CD14-positive monocyte (primary cell): ENCODE measurements around the gene PRR23E. TPM values are rescaled to one million over a fixed set of nuclear protein-coding genes. Genes with fewer than 3 reads are reported as not detected.

ENCODE experiments used
- DNase-seq, 3 donors: peaks; one replicate each; pipeline ENCODE4 v3.0.0-alpha.2; 2011 to 2022
- H2AFZ ChIP-seq: 2 replicates; pipeline ENCODE4 v1.6.0; 2012; ENCODE audit warnings: mild to moderate bottlenecking, low read depth, low read length, inconsistent platforms; ENCODE audit not compliant: insufficient read depth, poor library complexity, severe bottlenecking
- H3K27ac ChIP-seq, 2 donors: 1 replicate in 1 of 2; 2 replicates in 1 of 2; pipeline ENCODE4 v1.5.1; 2012 to 2013; ENCODE audit warnings: low read length in 2 of 2, control low read depth in 1 of 2, inconsistent platforms in 1 of 2, low read depth in 1 of 2, mild to moderate bottlenecking in 1 of 2
- H3K27me3 ChIP-seq, 2 donors: one replicate each; pipeline versions ENCODE4 v1.6.0 to v1.6.1; 2011 to 2013; ENCODE audit warnings: low read length in 2 of 2; ENCODE audit not compliant: control insufficient read depth in 2 of 2, insufficient read depth in 2 of 2
- H3K36me3 ChIP-seq, 2 donors: replicated peaks in 1 of 2; 1 replicate in 1 of 2; 2 replicates in 1 of 2; pipeline versions ENCODE4 v1.5.1 to v1.6.1; 2012 to 2013; ENCODE audit warnings: low read length in 2 of 2, control low read depth in 1 of 2, inconsistent platforms in 1 of 2, mild to moderate bottlenecking in 1 of 2; ENCODE audit not compliant: insufficient read depth in 2 of 2, control insufficient read depth in 1 of 2
- H3K4me1 ChIP-seq, 2 donors: 1 replicate in 1 of 2; 2 replicates in 1 of 2; pipeline versions ENCODE4 v1.5.1 to v1.6.1; 2012 to 2013; ENCODE audit warnings: low read length in 2 of 2, control low read depth in 1 of 2, inconsistent platforms in 1 of 2, mild to moderate bottlenecking in 1 of 2, moderate library complexity in 1 of 2; ENCODE audit not compliant: insufficient read depth in 2 of 2, control insufficient read depth in 1 of 2
- H3K4me2 ChIP-seq: replicated peaks from 2 replicates; pipeline ENCODE3; 2012; ENCODE audit warnings: low read length, moderate library complexity, mild to moderate bottlenecking; ENCODE audit not compliant: poor library complexity, severe bottlenecking; ENCODE audit errors: extremely low read depth
- H3K4me3 ChIP-seq, 3 experiments: fragments of 200-600 bp in 1 of 3; sonication (generic) in 1 of 3; replicated peaks in 1 of 3; 1 replicate in 2 of 3; 2 replicates in 1 of 3; pipeline ENCODE4 v1.5.1; 2011 to 2013; ENCODE audit warnings: low read length in 3 of 3, mild to moderate bottlenecking in 3 of 3, control low read depth in 2 of 3, low read depth in 2 of 3, inconsistent platforms in 1 of 3, moderate library complexity in 1 of 3
- H3K79me2 ChIP-seq: 2 replicates; pipeline ENCODE4 v1.6.0; 2012; ENCODE audit warnings: mild to moderate bottlenecking, control low read depth, inconsistent platforms, low read length, moderate library complexity; ENCODE audit not compliant: insufficient read depth
- H3K9ac ChIP-seq: 2 replicates; pipeline ENCODE4 v1.6.0; 2017; ENCODE audit warnings: low read length, mild to moderate bottlenecking; ENCODE audit not compliant: insufficient read depth, poor library complexity, severe bottlenecking
- H3K9me3 ChIP-seq, 2 donors: replicated peaks in 1 of 2; 1 replicate in 1 of 2; 2 replicates in 1 of 2; pipeline versions ENCODE4 v1.5.1 to v1.6.1; 2012 to 2013; ENCODE audit warnings: low read length in 2 of 2, control low read depth in 1 of 2; ENCODE audit not compliant: control insufficient read depth in 1 of 2, insufficient read depth in 1 of 2
- H4K20me1 ChIP-seq: 2 replicates; pipeline ENCODE4 v1.6.0; 2012; ENCODE audit warnings: mild to moderate bottlenecking, low read length, control low read depth, moderate library complexity; ENCODE audit not compliant: insufficient read depth
- H3K27ac Mint-ChIP-seq, 7 donors: one replicate each; pipeline ENCODE4 v1.8.0; 2020; ENCODE audit warnings: mild to moderate bottlenecking in 7 of 7, mixed read lengths in 7 of 7, moderate library complexity in 6 of 7, inconsistent platforms in 2 of 7
- H3K27me3 Mint-ChIP-seq, 3 donors: one replicate each; pipeline ENCODE4 v1.8.0; 2021 to 2022; ENCODE audit warnings: low read depth in 3 of 3, mild to moderate bottlenecking in 3 of 3, mixed read lengths in 3 of 3, moderate library complexity in 3 of 3, inconsistent platforms in 1 of 3
- H3K36me3 Mint-ChIP-seq, 2 donors: one replicate each; pipeline ENCODE4 v1.8.0; 2020; ENCODE audit warnings: mixed read lengths in 2 of 2, inconsistent platforms in 1 of 2, mild to moderate bottlenecking in 1 of 2
- H3K4me1 Mint-ChIP-seq: one replicate; pipeline ENCODE4 v1.8.0; 2020; ENCODE audit warnings: mild to moderate bottlenecking, mixed read lengths
- H3K4me3 Mint-ChIP-seq, 2 donors: one replicate each; pipeline ENCODE4 v1.8.0; 2020; ENCODE audit warnings: mild to moderate bottlenecking in 2 of 2, mixed read lengths in 2 of 2, moderate library complexity in 1 of 2
- H3K9me3 Mint-ChIP-seq, 7 donors: one replicate each; pipeline ENCODE4 v1.8.0; 2020 to 2022; ENCODE audit warnings: mixed read lengths in 7 of 7, mild to moderate bottlenecking in 6 of 7, moderate library complexity in 6 of 7, inconsistent platforms in 2 of 7
- CTCF ChIP-seq: fragments of 200-600 bp; IDR thresholded peaks from one replicate; pipeline ENCODE4 v1.8.0; 2022; ENCODE audit warnings: antibody characterized with exemption, mild to moderate bottlenecking
- WGBS: methylation state at CpG from one replicate; pipeline ENCODE4 v1.1.5; 2013; ENCODE audit warnings: missing lambda C conversion rate; ENCODE audit not compliant: insufficient coverage; 5-methylcytosine and 5-hydroxymethylcytosine counted together
- intact Hi-C, 2 donors: fragments of 100-400 bp; cut with micrococcal nuclease; formaldehyde crosslinking; loops; one replicate each; pipeline versions ENCODE4 v1.15.0 to v1.15.1; 2023
- polyA plus RNA-seq, 3 donors: library from polyadenylated mRNA; depleted of rRNA in 1 of 3; unstranded in 2 of 3; stranded (reverse) in 1 of 3; fragments of 300-500 nt in 2 of 3; fragments of >200 nt in 1 of 3; fragmentation: Illumina TruSeq in 2 of 3; gene quantifications; 1 replicate in 2 of 3; 2 replicates in 1 of 3; pipeline ENCODE4 v1.2.3, GENCODE V29; 2012 to 2021

Gene PRR23E
- polyA plus RNA-seq, 3 donors, result not detected

- H3K27me3 Mint-ChIP-seq, result peaks cover 0 to 8% (median 0%) of the 10 kb centered on the region in 3 donors
- WGBS, result 95% methylated on average over 6 of the region's 6 CpGs
- no peaks in the 10 kb centered on the region for H3K36me3 Mint-ChIP-seq
- H3K4me1 Mint-ChIP-seq, result no peaks in the 10 kb centered on the region
- no peaks in the 10 kb centered on the region for H3K4me1 ChIP-seq
- no peaks in the 10 kb centered on the region for H3K27me3 ChIP-seq
- H2AFZ ChIP-seq, result no peak overlapping the region
- intact Hi-C loops, result no loop called here
- no peak overlapping the region for H3K27ac ChIP-seq
- peaks cover 1 to 8% (median 4%) of the 10 kb centered on the region in 7 donors for H3K9me3 Mint-ChIP-seq
- no peak for TF ChIP-seq CTCF
- no peak overlapping the region for H3K9ac ChIP-seq
- no peak overlapping the region for H3K27ac Mint-ChIP-seq
- no peaks in the 10 kb centered on the region for H3K9me3 ChIP-seq
- H3K4me2 ChIP-seq, result no peak overlapping the region
- DNase-seq, result no peak
- H4K20me1 ChIP-seq, result no peaks in the 10 kb centered on the region
- no peaks in the 10 kb centered on the region for H3K36me3 ChIP-seq
- H3K79me2 ChIP-seq, result no peaks in the 10 kb centered on the region
- no peak overlapping the region for H3K4me3 ChIP-seq
- peak overlapping the region in 1 of 2 donors; percentile 10 for H3K4me3 Mint-ChIP-seq
Observed at GRCh38 chr3:127144631-127145030, 48.3 kb upstream of the PRR23E start.

GRCh38 chr3:127145266-127145665 lies 47.7 kb upstream of the PRR23E start:
- Histone ChIP-seq H4K20me1 (no peaks in the 10 kb centered on the region), H3K79me2 (no peaks in the 10 kb centered on the region), H3K4me3 (no peak overlapping the region), H3K4me2 (no peak overlapping the region), H3K36me3 (no peaks in the 10 kb centered on the region), H3K9me3 (no peaks in the 10 kb centered on the region), H3K9ac (no peak overlapping the region), H3K27me3 (no peaks in the 10 kb centered on the region), H3K4me1 (no peaks in the 10 kb centered on the region), H2AFZ (no peak overlapping the region), H3K27ac (no peak overlapping the region)
- Mint-ChIP-seq H3K4me3 (no peak overlapping the region), H3K9me3 (peaks cover 1 to 8% (median 4%) of the 10 kb centered on the region in 7 donors), H3K27me3 (peaks cover 0 to 8% (median 3%) of the 10 kb centered on the region in 3 donors), H3K27ac (no peak overlapping the region), H3K4me1 (no peaks in the 10 kb centered on the region), H3K36me3 (no peaks in the 10 kb centered on the region)
- DNase-seq, result no peak
- 87% methylated on average over 4 of the region's 6 CpGs for WGBS
- TF ChIP-seq CTCF, result no peak
- intact Hi-C loops, result no loop called here
